H1 (cell line): ENCODE data around the gene ADNP2. TPM values are rescaled to one million over a fixed set of nuclear protein-coding genes. Genes with fewer than 3 reads are reported as not detected.
A peak's percentile ranks its signal among the peaks of the same experiment; 100 is the strongest.

Experiments
- CTCF ChIA-PET: fragments of 300-600 bp; sonication (Branson Sonifier 250); formaldehyde crosslinking; loops from one replicate; lab custom pipeline; 2021; ENCODE audit not compliant: partially characterized antibody; lab: Charles Lee
- POLR2A ChIA-PET: fragments of 300-600 bp; sonication (Branson Sonifier 250); formaldehyde crosslinking; loops from one replicate; lab custom pipeline; 2021; ENCODE audit warnings: inconsistent platforms; ENCODE audit not compliant: partially characterized antibody; lab: Charles Lee
- DNase-seq, 2 experiments: peaks; one replicate each; pipeline versions ENCODE4 v3.0.0 to v3.0.0-alpha.2; 2010 to 2022; ENCODE audit warnings: low spot score in 2 of 2, low read depth in 1 of 2, mixed read lengths in 1 of 2
- FAIRE-seq: peaks from 2 replicates; lab custom pipeline; 2011; peaks lifted over from hg19 to GRCh38; lab: Jason Lieb, UNC
- H2AFZ ChIP-seq: 2 replicates; pipeline ENCODE4 v1.8.1; 2012; ENCODE audit warnings: low read length, inconsistent platforms
- H2AK5ac ChIP-seq: 2 replicates; pipeline ENCODE4 v1.6.1; 2013; ENCODE audit warnings: low read depth, low read length
- H2BK120ac ChIP-seq: replicated peaks from 2 replicates; pipeline ENCODE3; 2013; ENCODE audit warnings: low read depth, low read length, inconsistent platforms
- H2BK12ac ChIP-seq: 2 replicates; pipeline ENCODE4 v1.6.1; 2013; ENCODE audit warnings: low read depth, low read length
- H2BK15ac ChIP-seq: 2 replicates; pipeline ENCODE4 v1.6.1; 2013; ENCODE audit warnings: low read length
- H2BK20ac ChIP-seq: 2 replicates; pipeline ENCODE4 v1.6.1; 2013; ENCODE audit warnings: low read length
- H2BK5ac ChIP-seq: 2 replicates; pipeline ENCODE4 v1.6.1; 2013; ENCODE audit warnings: low read depth, low read length
- H3K14ac ChIP-seq: 2 replicates; pipeline ENCODE4 v1.6.1; 2013; ENCODE audit warnings: inconsistent platforms; ENCODE audit not compliant: insufficient read length
- H3K18ac ChIP-seq: 2 replicates; pipeline ENCODE4 v1.6.1; 2013; ENCODE audit warnings: low read length; ENCODE audit errors: extremely low read depth
- H3K23ac ChIP-seq: 2 replicates; pipeline ENCODE4 v1.6.1; 2013; ENCODE audit warnings: inconsistent platforms; ENCODE audit not compliant: insufficient read length
- H3K23me2 ChIP-seq: 2 replicates; pipeline ENCODE4 v1.6.1; 2013; ENCODE audit warnings: low read depth, low read length
- H3K27ac ChIP-seq: 2 replicates; pipeline ENCODE4 v1.6.1; 2011; ENCODE audit warnings: low read depth, low read length, inconsistent platforms
- H3K27me3 ChIP-seq, 4 experiments: replicated peaks in 1 of 4; 1 replicate in 1 of 4; 2 replicates in 3 of 4; pipeline versions ENCODE4 v1.6.1 to v1.8.1; 2011 to 2013; ENCODE audit warnings: low read length in 3 of 4, mild to moderate bottlenecking in 3 of 4, inconsistent platforms in 2 of 4, mixed read lengths in 2 of 4, moderate library complexity in 1 of 4; ENCODE audit not compliant: control insufficient read depth in 3 of 4, insufficient read depth in 3 of 4; ENCODE audit errors: extremely low read depth in 1 of 4
- H3K36me3 ChIP-seq, 4 experiments: 2 replicates each; pipeline versions ENCODE4 v1.6.1 to v1.8.1; 2011 to 2013; ENCODE audit warnings: mild to moderate bottlenecking in 4 of 4, low read length in 3 of 4, moderate library complexity in 2 of 4, control low read depth in 1 of 4, inconsistent platforms in 1 of 4; ENCODE audit not compliant: insufficient read depth in 4 of 4, control insufficient read depth in 2 of 4
- H3K4ac ChIP-seq: replicated peaks from 2 replicates; pipeline ENCODE3; 2013; ENCODE audit warnings: low read length, low read depth, mixed read lengths, inconsistent platforms; ENCODE audit not compliant: insufficient read length
- H3K4me1 ChIP-seq, 4 experiments: replicated peaks in 1 of 4; 1 replicate in 1 of 4; 2 replicates in 3 of 4; pipeline versions ENCODE4 v1.6.1 to v1.8.1; 2011 to 2013; ENCODE audit warnings: low read length in 3 of 4, inconsistent platforms in 2 of 4, mixed read lengths in 1 of 4; ENCODE audit not compliant: insufficient read depth in 4 of 4, control insufficient read depth in 3 of 4
- H3K4me2 ChIP-seq, 2 experiments: 2 replicates each; pipeline versions ENCODE4 v1.6.1 to v1.8.1; 2011 to 2013; ENCODE audit warnings: low read depth in 2 of 2, low read length in 2 of 2, control low read depth in 1 of 2, inconsistent platforms in 1 of 2, mild to moderate bottlenecking in 1 of 2; ENCODE audit not compliant: insufficient read depth in 1 of 2
- H3K4me3 ChIP-seq, 4 experiments: fragments of 200-600, 300-600 bp in 1 of 4; sonication (generic), shearing (Covaris generic), sonication (Bioruptor Twin) in 1 of 4; 2 replicates each; pipeline versions ENCODE4 v1.5.1 to v1.8.1; 2011 to 2016; ENCODE audit warnings: low read length in 4 of 4, low read depth in 3 of 4, control low read depth in 2 of 4, inconsistent platforms in 2 of 4, mild to moderate bottlenecking in 2 of 4, mixed read lengths in 1 of 4, moderate library complexity in 1 of 4; ENCODE audit not compliant: insufficient read depth in 2 of 4; ENCODE audit errors: extremely low read depth in 1 of 4
- H3K56ac ChIP-seq: replicated peaks from 2 replicates; pipeline ENCODE3; 2013; ENCODE audit warnings: low read depth, mild to moderate bottlenecking, mixed read lengths, low read length, inconsistent platforms; ENCODE audit not compliant: insufficient read length
- H3K79me1 ChIP-seq: 2 replicates; pipeline ENCODE4 v1.6.1; 2013; ENCODE audit warnings: low read depth, low read length, control low read depth
- H3K79me2 ChIP-seq, 2 experiments: 2 replicates each; pipeline versions ENCODE4 v1.6.1 to v1.8.1; 2012 to 2013; ENCODE audit warnings: low read length in 2 of 2, mild to moderate bottlenecking in 2 of 2, inconsistent platforms in 1 of 2; ENCODE audit not compliant: insufficient read depth in 2 of 2, control insufficient read depth in 1 of 2
- H3K9ac ChIP-seq, 4 experiments: replicated peaks in 1 of 4; 1 replicate in 1 of 4; 2 replicates in 3 of 4; pipeline versions ENCODE4 v1.6.1 to v1.8.1; 2011 to 2013; ENCODE audit warnings: low read depth in 3 of 4, low read length in 3 of 4, control low read depth in 2 of 4, mild to moderate bottlenecking in 2 of 4, moderate library complexity in 2 of 4, inconsistent platforms in 1 of 4; ENCODE audit errors: extremely low read depth in 1 of 4
- H3K9me3 ChIP-seq, 2 experiments: 2 replicates each; pipeline versions ENCODE4 v1.6.1 to v1.8.1; 2012 to 2013; ENCODE audit warnings: mild to moderate bottlenecking in 2 of 2, moderate library complexity in 2 of 2, control low read depth in 1 of 2, inconsistent platforms in 1 of 2, low read depth in 1 of 2, low read length in 1 of 2, mixed read lengths in 1 of 2; ENCODE audit not compliant: insufficient read depth in 2 of 2
- H4K20me1 ChIP-seq, 2 experiments: replicated peaks in 1 of 2; 2 replicates each; pipeline versions ENCODE3 to v1.8.1; 2011 to 2013; ENCODE audit warnings: inconsistent platforms in 2 of 2, low read length in 2 of 2, mild to moderate bottlenecking in 1 of 2; ENCODE audit not compliant: insufficient read depth in 2 of 2, control insufficient read depth in 1 of 2
- H4K5ac ChIP-seq: 2 replicates; pipeline ENCODE4 v1.6.1; 2013; ENCODE audit warnings: low read length, low read depth, mixed read lengths, inconsistent platforms; ENCODE audit not compliant: insufficient read length
- H4K8ac ChIP-seq: 2 replicates; pipeline ENCODE4 v1.8.0; 2013; ENCODE audit warnings: mild to moderate bottlenecking, moderate library complexity, low read length, inconsistent platforms; ENCODE audit not compliant: insufficient read depth; ENCODE audit errors: extremely low read depth
- H4K91ac ChIP-seq: replicated peaks from 2 replicates; pipeline ENCODE3; 2013; ENCODE audit warnings: low read length, mixed read lengths, inconsistent platforms; ENCODE audit not compliant: insufficient read length
- CTCF ChIP-seq, 3 experiments: IDR thresholded peaks; 1 replicate in 2 of 3; 2 replicates in 1 of 3; pipeline versions ENCODE4 v1.5.1 to v1.6.1; 2011; ENCODE audit warnings: low read length in 3 of 3, mild to moderate bottlenecking in 3 of 3, inconsistent platforms in 2 of 3, low read depth in 1 of 3, moderate library complexity in 1 of 3; ENCODE audit not compliant: insufficient read depth in 1 of 3; ENCODE audit errors: control extremely low read depth in 1 of 3
- KDM1A ChIP-seq: fragments of 200-600, 300-600 bp; sonication (generic); IDR thresholded peaks from 2 replicates; pipeline ENCODE4 v1.7.1; 2016; ENCODE audit warnings: mild to moderate bottlenecking, low read length, borderline replicate concordance
- KDM5A ChIP-seq: fragments of 200-600 bp; IDR thresholded peaks from 2 replicates; pipeline ENCODE4 v1.7.1; 2012; ENCODE audit warnings: mild to moderate bottlenecking, low read length, inconsistent platforms, mixed read lengths
- POLR2AphosphoS5 ChIP-seq: IDR thresholded peaks from 2 replicates; pipeline ENCODE4 v1.6.1; 2011; ENCODE audit warnings: low read depth, low read length
- RAD21 ChIP-seq, 2 experiments: IDR thresholded peaks in 1 of 2; conservative IDR thresholded peaks in 1 of 2; 2 replicates each; pipeline ENCODE4 v1.6.1; 2011; ENCODE audit warnings: low read depth in 2 of 2, low read length in 2 of 2, improper control_type of control experiment in 1 of 2, inconsistent platforms in 1 of 2, mild to moderate bottlenecking in 1 of 2, moderate library complexity in 1 of 2
- SRF ChIP-seq: IDR thresholded peaks from 2 replicates; pipeline ENCODE4 v1.6.1; 2011; ENCODE audit warnings: mild to moderate bottlenecking, low read depth, low read length, moderate library complexity
- YY1 ChIP-seq: IDR thresholded peaks from 2 replicates; pipeline ENCODE4 v1.6.1; 2011; ENCODE audit warnings: low read depth, mild to moderate bottlenecking, low read length
- WGBS, 2 experiments: shearing (Covaris generic) in 1 of 2; methylation state at CpG; one replicate each; pipeline versions ENCODE4 v1.1.6 to v1.1.7; 2013 to 2015; ENCODE audit warnings: low lambda C conversion rate in 2 of 2, mixed read lengths in 2 of 2, inconsistent platforms in 1 of 2, low coverage in 1 of 2, missing lambda C conversion rate in 1 of 2; ENCODE audit not compliant: insufficient replicate concordance in 2 of 2, insufficient coverage in 1 of 2, insufficient read length in 1 of 2; ENCODE audit errors: extremely low coverage in 1 of 2, missing lambda C conversion rate in 1 of 2; 5-methylcytosine and 5-hydroxymethylcytosine counted together
- polyA plus RNA-seq, 7 experiments: library from polyadenylated mRNA; depleted of rRNA in 3 of 7; stranded (reverse) in 5 of 7; unstranded in 2 of 7; fragments of >200 nt in 5 of 7; fragments of 200-250 nt in 2 of 7; gene quantifications; 1 replicate in 5 of 7; 2 replicates in 1 of 7; 4 replicates in 1 of 7; pipeline versions ENCODE4 v1.2.1 to v1.2.3, GENCODE V29; 2011 to 2013; ENCODE audit warnings: missing spikeins in 2 of 7, mixed read lengths in 2 of 7
- total RNA-seq: library from RNA; stranded (reverse); fragmentation: NEBNext Ultra II Directional; extraction: Animal tissue kit (Norgen Biotek cat#: 25700); gene quantifications from 2 replicates; pipeline ENCODE4 v1.2.1, GENCODE V29; 2021
- TF ChIP-seq, protein P1 (sequence below): IDR thresholded peaks from 2 replicates; pipeline ENCODE4 v1.6.1; 2011; ENCODE audit warnings: low read length, improper control_type of control experiment

The ADNP2 gene
- total and polyA plus RNA-seq, 2 of the 8 experiments (the other 6 are each of a cell fraction or from before 2014, with no cell fraction given), result 25.1 to 61.6 TPM

- Histone ChIP-seq H4K5ac (no peak overlapping the region), H4K20me1 (peaks cover 0 to 15% of the 10 kb centered on the region in 2 experiments), H3K36me3 (no peaks in the 10 kb centered on the region), H3K4me3 (no peak overlapping the region), H3K4ac (no peak overlapping the region), H2BK20ac (no peak overlapping the region), H3K14ac (no peak overlapping the region), H3K56ac (no peak overlapping the region), H4K8ac (peak overlapping the region; percentile 74; the same call in 1 of the 2 replicates), H2BK12ac (no peak overlapping the region), H3K23ac (no peak overlapping the region), H3K23me2 (no peaks in the 10 kb centered on the region; the same call in 1 of the 2 replicates), H2BK5ac (no peak overlapping the region; the same call in 1 of the 2 replicates), H2AFZ (no peak overlapping the region), H3K9ac (no peak overlapping the region), H2AK5ac (no peak overlapping the region), H3K9me3 (no peaks in the 10 kb centered on the region), H3K27ac (no peak overlapping the region), H3K4me1 (peaks cover 0 to 10% (median 3%) of the 10 kb centered on the region in 4 experiments; a peak in 5 of 7 replicates), H2BK15ac (no peak overlapping the region), H3K27me3 (no peaks in the 10 kb centered on the region), H3K4me2 (no peak overlapping the region), H3K18ac (no peak overlapping the region), H3K79me2 (no peaks in the 10 kb centered on the region), H4K91ac (no peak overlapping the region), H2BK120ac (no peak overlapping the region), H3K79me1 (peaks cover 7% of the 10 kb centered on the region; the same call in 1 of the 2 replicates)
- CTCF ChIA-PET, result interaction anchor here (0.8 to 4.2 kb wide), 12 partner anchors 9 to 80 kb away, joined by 3 to 27 read pairs (median 4); no protein-coding TSS in a partner anchor
- 93% methylated on average over 20 of the region's 20 CpGs; no CpG with 5 or more reads in 1 of the 2 experiments for WGBS, 2 experiments
- DNase-seq, result no peak
- FAIRE-seq, result no peak
- POLR2A ChIA-PET, result interaction anchor here (1.5 to 1.9 kb wide), 2 partner anchors 10 to 11 kb away, joined by 5 read pairs; no protein-coding TSS in a partner anchor
- TF ChIP-seq POLR2AphosphoS5 (no peak), CTCF (IDR thresholded peaks at IDR 0.05; ENCODE audit: control extremely low read depth in 1 of 3, insufficient read depth in 1 of 3, low read depth in 1 of 3, low read length in 3 of 3) (no peak), YY1 (no peak), SRF (no peak), RAD21 (IDR thresholded peaks at IDR 0.05 in 1 of 2, conservative IDR thresholded peaks at IDR 0.05 in 1 of 2; ENCODE audit: low read depth in 2 of 2, low read length in 2 of 2) (no peak), KDM1A (no peak), KDM5A (no peak)
- TF ChIP-seq, protein P1, sequence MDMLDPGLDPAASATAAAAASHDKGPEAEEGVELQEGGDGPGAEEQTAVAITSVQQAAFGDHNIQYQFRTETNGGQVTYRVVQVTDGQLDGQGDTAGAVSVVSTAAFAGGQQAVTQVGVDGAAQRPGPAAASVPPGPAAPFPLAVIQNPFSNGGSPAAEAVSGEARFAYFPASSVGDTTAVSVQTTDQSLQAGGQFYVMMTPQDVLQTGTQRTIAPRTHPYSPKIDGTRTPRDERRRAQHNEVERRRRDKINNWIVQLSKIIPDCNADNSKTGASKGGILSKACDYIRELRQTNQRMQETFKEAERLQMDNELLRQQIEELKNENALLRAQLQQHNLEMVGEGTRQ, result no peak
These were observed 70.9 kb downstream of the ADNP2 start for GRCh38 chr18:80179857-80180558.
